ENCODE results near the gene OPCML.

Gene OPCML

DNA sequence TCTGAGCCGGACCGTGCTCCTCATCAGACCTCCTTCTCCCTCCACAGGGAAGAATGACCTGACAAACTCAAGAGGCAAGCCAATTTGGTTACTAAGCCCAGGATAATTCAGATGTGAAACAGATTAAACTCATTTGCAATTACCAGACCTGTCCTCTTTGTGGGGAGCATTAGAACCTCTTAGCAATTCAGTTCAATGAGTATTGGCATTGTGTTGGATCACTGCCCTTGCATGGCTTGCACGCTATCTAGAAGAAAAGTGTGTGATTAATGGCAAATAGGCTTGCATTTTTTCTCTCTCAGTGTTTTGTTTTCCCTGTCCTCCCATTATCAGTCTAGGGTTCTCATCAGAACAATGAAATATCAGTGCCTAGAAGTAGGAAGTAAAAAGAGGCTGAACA lies 365.6 kb downstream of the OPCML start:
- DNase-seq, result no peak

DNA sequence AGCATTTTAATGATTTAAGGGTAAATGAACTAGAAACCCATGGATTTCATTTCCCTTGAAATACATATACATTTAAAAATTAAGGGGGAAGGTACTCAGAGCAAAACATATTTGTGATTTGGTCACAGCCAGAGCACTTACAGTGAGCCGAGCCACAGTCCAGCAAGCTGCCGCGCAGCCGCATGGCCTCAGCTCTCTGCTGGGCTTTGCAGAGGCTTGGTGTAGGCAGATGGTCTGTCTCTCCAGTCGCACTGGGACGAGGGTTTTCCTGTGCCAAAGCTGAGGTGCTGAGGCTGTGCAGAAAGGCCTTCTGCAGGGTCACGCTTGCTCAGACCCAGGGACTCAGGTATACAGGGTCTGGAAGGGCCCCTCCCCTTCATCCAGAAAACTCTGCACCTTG lies 367.3 kb downstream of the OPCML start:
- DNase-seq, result no peak

DNA sequence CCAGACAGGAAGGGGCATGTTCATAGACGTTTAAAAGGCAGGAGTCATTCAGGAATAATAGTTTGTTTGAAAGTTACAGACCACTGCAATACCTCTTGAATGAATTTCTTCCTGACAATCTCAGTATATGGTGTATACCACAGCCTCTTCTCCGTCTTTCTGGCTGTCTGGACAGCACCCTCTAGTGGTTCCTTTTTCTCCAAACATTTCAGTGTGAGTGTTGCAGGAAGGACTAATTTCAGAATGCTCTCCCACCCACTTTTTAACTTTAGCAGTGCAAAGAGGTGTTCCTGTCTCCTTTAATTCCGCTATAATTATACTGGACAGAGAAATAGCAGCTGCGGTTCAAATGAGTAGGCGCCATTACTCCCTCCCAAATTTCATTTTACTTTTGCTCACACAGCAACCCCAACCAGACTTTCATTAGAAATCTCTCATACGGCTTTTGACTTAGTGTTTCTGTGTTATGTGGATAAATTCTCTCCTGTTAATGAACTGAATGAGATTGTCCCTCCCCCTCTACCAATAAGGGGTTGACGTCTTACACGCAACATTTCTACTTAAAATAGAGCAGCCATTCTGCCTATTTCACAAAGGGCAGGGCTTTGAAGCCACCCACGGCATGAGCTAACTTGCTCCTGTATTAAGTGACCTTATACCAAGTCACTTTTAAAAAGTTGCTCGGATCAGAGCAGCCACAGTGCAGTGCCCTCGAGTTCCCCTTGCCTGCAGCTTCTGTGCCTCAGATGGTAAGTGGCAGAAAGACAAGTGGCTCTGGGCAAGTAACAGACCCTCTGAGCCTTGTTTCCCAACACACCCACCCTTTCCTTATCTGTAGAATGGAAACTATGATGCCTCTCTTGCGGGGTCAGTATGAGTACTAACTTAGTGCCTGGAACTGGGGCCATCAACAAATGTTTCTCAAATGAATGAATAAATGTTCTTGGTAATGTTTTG lies 368.6 kb downstream of the OPCML start:
- DNase-seq, result peak in 1 of 2 donors; percentile 2

DNA sequence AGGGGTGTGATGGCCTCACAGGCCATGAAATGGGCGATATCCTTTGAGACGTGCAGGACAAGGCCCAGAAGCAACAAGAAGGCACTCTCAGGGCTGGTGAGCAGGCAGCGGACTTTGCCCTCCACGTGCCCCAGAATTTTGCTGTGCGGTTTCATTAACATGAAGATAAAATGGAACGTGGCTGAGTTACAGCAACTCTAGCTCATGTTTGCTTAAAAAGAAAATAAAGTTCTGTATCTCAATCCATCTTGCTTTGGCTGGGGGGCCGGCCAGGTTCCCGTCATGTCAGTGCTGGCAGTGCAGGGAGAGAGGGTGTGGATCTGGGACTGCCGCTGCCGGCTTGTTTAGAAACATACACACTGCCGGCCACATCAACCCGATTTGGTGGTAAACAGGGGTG lies 370.1 kb downstream of the OPCML start:
- no peak for DNase-seq

DNA sequence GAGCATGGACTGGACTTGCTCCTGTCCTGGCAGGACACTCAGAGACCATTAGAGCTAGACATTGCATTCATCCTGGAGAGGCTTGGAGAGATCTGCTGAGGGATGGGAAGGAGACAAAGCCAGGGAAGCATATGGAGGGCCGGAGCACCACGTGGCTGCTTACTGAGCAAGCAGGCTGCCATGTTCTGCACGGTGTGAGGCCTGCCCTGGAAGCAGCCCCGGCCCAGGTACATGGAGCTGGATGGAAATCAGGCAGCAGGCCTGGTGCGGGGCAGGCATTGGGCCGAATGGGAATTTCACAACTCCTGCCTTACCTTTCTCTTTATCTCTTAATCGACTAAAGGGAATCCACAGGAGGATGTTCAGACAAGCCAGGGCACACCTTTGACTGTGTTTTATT lies 371.5 kb downstream of the OPCML start:
- no peak for DNase-seq

DNA sequence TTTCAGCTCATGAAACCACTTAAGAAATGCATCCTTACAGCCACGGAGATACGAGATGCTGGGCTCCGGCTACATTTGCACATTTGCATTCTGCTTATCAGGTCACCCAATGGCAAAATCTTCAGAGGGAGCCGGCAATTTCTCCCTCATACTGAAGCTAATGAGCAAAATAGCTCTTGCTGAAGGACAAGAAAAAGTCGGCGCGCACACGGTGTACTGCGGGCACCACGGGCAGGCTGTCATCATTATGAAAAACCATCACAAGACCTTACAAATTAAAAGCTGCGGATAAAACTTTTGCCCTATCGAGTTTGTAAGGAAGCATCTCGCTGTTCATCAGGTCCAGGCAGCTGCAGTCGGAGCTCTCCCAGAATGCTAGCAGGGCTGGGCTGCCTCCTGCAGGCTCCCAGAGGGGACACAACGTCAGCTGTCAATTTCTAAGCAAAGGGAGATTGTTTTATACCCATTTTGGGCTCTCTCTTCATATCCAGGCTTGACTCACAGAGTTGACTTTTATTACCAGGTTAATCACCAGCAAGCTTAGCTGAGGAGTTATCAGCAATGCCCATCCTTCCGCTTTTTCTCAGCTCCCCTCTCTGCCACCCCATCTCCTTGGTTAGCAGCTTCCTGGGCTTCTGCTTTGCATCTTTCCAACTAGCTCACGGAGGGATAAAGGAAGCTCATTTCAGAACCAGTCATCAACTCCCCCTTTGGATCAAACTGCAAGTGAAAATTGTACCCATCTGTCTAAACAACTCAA lies 375.1 kb downstream of the OPCML start:
- no peak for DNase-seq

DNA sequence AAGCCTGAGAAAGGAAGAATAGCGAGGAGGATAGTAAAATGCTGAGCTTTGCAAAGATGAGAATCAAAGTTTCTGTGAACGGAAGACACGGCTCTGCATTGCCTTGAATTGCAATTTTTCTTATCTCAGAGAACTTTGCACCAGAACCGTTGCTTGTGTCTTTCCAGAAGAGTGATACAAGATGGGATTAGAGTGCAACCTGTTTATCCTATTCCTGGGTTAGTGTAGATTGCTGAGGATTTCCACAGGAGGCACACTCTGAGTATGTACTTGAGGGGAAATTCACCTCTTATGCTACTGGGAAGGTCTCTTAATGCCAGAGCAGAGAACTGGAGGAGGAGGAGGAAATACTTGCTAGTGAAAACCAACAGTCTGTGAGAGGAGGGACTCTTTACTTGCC lies 377.5 kb downstream of the OPCML start:
- DNase-seq, result no peak

DNA sequence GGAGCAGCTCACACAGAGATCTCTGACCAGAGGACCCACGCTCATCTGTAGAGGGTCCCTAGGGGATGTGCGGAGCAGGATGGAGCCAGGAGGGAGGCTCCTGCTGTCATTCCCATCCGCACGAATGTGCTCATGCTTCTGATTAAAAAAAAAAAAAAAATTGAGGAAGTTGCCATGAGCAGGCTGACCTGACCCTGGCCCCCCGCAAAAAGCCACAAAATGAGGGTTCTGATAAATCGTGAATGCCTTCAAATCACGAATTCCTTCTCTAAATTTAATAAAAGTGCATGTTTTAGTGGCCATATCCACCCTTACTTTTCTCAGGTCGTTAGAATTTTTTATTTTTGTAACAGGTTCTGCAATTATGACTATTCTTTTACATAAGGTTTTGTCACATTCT lies 378.2 kb downstream of the OPCML start:
- no peak for DNase-seq

- no peak for DNase-seq
Measured at GRCh38 chr11:133153031-133153430, 379.3 kb downstream of the OPCML start.

DNA sequence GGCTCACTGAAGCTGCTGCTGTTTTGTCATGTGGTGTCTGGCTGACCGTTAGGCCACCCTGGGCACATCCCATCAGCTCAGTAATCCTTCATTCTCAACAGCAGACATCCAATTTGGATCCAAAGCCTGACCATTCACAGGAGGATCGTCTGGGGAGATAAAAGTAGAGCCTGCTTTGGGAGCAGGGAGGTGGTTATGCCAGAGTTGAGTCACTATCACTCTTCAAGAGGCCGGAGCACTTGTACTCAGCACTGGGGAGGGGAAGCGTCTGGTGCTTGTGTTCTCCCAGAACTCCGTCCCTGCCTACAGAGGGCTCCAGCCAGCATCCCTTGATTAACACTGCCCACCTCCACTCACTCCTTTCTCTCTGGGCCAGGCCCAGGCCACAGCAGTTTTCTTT lies 382.6 kb downstream of the OPCML start:
- no peak for DNase-seq

DNA sequence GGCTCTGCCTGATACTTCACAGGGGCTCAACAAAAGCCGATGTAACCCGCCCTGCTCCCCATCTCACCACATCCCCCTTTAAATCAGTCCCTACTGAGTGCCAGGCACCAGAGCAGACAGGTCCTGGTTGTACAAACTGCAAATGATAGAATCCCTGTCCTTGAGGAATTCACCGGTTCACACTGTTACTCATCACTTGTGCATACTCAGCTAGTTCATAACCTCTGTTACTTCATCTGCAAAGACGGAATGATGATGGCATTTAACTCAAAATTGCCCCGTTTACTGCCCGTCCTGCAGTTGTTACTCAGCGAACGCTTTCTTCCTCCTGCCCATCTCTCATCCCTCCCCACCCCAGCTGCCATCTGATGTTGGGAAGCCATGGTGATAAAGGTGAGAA lies 384.7 kb downstream of the OPCML start:
- DNase-seq, result no peak

DNA sequence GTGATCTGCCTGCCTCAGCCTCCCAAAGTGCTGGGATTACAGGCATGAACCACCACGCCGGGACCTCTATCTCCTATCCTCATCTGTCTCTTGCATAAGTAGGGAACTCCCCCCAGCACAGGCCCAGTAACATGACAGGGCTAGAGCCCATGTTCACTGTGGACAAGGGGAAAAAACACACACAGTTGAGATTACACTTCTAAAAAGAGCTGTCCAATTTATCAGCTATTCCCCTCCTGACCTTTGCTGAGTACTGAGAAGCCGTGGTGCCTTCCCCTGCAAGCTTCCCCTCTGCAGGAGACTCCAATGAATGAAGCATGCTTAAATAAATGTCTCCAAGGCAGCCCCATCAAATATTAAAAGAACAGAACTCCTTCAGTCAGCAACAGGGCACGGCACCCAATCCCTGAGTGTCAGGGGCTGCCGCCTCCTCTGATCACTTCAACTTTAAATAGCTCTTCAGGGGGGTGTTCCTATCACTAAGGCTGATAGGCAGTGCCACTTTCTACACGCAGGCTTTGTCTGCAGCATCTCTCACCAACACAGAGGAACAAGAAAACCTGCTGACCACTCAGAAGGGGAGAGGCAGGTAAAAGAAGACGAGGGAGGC lies 385.5 kb downstream of the OPCML start:
- no peak for DNase-seq

- DNase-seq, result no peak
Measured at GRCh38 chr11:133137939-133138338, 394.4 kb downstream of the OPCML start.

DNA sequence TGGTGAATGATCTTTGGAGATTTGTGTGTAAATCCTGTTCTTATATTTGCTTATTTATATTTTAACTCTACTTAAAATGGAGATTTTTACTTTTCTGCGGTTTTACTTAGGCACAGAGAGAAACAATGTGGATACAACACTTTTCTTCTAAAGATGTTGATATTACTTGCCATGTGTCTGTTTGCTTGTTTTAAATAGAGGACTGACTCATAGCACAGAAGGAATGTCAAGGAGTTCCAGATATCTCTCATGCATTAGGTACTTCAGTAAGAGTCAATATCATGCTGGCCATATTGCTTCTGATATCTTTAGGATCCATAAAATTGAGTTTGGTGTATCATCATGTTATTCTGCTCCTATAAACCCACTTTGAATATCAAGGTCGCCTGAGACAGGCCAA lies 395.0 kb downstream of the OPCML start:
- no peak for DNase-seq

- no peak for DNase-seq
Measured at GRCh38 chr11:133136376-133136775, 395.9 kb downstream of the OPCML start.

GRCh38 chr11:133134314-133135173 lies 397.8 kb downstream of the OPCML start:
- peak; percentile 1 to 32 for DNase-seq

DNA sequence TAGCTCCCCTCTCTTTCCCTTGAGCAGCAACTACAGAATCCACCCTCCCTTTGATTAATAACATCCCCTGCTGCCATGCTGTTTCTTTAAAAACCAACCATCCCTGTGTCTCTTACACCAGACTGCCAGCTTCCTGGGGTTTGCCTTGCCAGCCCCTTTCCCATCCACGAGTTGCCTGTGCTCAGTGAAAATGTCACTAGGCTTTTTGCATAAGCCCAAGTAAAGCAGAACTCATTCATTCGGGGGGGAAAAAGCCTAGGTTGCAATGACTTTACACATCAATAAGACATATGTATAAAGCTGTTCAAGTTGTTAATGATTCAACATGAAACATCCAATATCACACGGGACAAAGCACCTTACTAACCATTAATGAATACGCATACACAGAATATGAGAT lies 398.7 kb downstream of the OPCML start:
- DNase-seq, result no peak

DNA sequence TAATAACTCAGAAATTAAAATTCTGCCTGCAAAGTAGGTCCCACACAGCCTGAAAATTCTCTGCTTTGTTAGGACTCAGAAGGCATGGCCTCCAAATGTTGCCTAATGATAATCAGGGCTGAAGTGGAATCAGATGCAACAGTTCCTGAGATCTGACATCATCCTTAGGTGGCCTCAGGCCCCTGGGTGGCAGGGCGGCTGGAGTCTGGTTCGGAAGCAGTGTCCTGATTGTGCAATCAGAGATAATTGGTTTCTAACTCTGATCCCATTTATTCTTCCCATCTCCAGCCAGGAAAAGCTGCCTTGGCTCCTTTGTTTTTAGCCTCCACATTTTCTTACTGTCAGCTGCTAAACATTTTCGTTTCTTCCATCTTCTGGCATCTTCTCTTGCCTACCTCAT lies 399.3 kb downstream of the OPCML start:
- no peak for DNase-seq

DNA sequence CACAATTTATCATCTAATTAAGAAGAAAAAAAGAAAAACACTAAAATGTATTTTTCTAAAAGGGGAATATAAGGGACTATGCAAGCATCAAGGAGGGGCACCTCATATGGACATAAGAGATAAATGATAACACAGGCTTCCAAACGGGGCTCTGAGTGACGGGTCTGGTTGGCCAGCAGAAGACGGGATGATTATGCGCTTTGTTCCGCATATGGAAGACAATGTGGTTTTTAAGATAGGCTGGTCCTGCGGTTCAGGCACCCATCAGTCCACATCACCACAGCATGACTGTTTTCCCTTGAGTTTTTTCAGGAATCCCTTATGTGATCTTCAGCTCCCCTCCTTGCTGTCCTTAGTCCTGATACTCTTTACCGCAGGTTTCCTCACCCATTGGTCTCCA lies 404.6 kb downstream of the OPCML start:
- DNase-seq, result no peak

GRCh38 chr11:133123796-133124195 lies 408.5 kb downstream of the OPCML start:
- no peak for DNase-seq

GRCh38 chr11:133123366-133123765 lies 408.9 kb downstream of the OPCML start:
- no peak for DNase-seq

- no peak for DNase-seq
Measured at GRCh38 chr11:133122256-133122655, 410.0 kb downstream of the OPCML start.

Measured in bone marrow (tissue), 2 donors.